H9 (cell line): ENCODE measurements around the gene THSD7A. TPM values are rescaled to one million over a fixed set of nuclear protein-coding genes. Genes with fewer than 3 reads are reported as not detected.

ENCODE experiments used
- DNase-seq: peaks from one replicate; pipeline ENCODE4 v3.0.0-alpha.2; 2017
- H2AFZ ChIP-seq: one replicate; pipeline ENCODE4 v1.6.1; 2013; ENCODE audit warnings: mild to moderate bottlenecking, low read length, control low read depth, moderate library complexity
- H2AK5ac ChIP-seq: 2 replicates; pipeline ENCODE4 v1.6.1; 2013; ENCODE audit warnings: low read length, control low read depth, mixed read lengths; ENCODE audit not compliant: insufficient read length
- H2BK120ac ChIP-seq: one replicate; pipeline ENCODE4 v1.6.1; 2013; ENCODE audit warnings: low read depth, mild to moderate bottlenecking, low read length, control low read depth, inconsistent platforms; ENCODE audit not compliant: poor library complexity, severe bottlenecking
- H2BK12ac ChIP-seq: 2 replicates; pipeline ENCODE4 v1.6.1; 2013; ENCODE audit warnings: low read length, control low read depth, mixed read lengths, low read depth; ENCODE audit not compliant: insufficient read length
- H2BK15ac ChIP-seq: 2 replicates; pipeline ENCODE4 v1.6.1; 2013; ENCODE audit warnings: low read depth, low read length, control low read depth
- H2BK20ac ChIP-seq: one replicate; pipeline ENCODE4 v1.6.1; 2013; ENCODE audit warnings: low read depth, mild to moderate bottlenecking, low read length, control low read depth, inconsistent platforms; ENCODE audit not compliant: poor library complexity, severe bottlenecking
- H2BK5ac ChIP-seq: 2 replicates; pipeline ENCODE4 v1.6.1; 2013; ENCODE audit warnings: low read length, control low read depth, mixed read lengths; ENCODE audit not compliant: insufficient read length
- H3K14ac ChIP-seq: 2 replicates; pipeline ENCODE4 v1.6.1; 2013; ENCODE audit warnings: low read length, control low read depth; ENCODE audit not compliant: insufficient read depth
- H3K18ac ChIP-seq: 2 replicates; pipeline ENCODE4 v1.6.1; 2013; ENCODE audit warnings: low read depth, mild to moderate bottlenecking, mixed read lengths, low read length, control low read depth; ENCODE audit not compliant: insufficient read length
- H3K23ac ChIP-seq: 2 replicates; pipeline ENCODE4 v1.6.1; 2013; ENCODE audit warnings: low read length, control low read depth, mixed read lengths, low read depth; ENCODE audit not compliant: insufficient read length
- H3K23me2 ChIP-seq: 2 replicates; pipeline ENCODE4 v1.6.1; 2013; ENCODE audit warnings: low read depth, mild to moderate bottlenecking, mixed read lengths, low read length, control low read depth; ENCODE audit not compliant: insufficient read length, poor library complexity, severe bottlenecking
- H3K27ac ChIP-seq: 2 replicates; pipeline ENCODE4 v1.5.1; 2013; ENCODE audit warnings: low read length, control low read depth, mixed read lengths, low read depth; ENCODE audit not compliant: insufficient read length
- H3K27me3 ChIP-seq: 2 replicates; pipeline ENCODE4 v1.6.1; 2013; ENCODE audit warnings: low read length, control low read depth, inconsistent platforms; ENCODE audit not compliant: insufficient read depth
- H3K4ac ChIP-seq: 2 replicates; pipeline ENCODE4 v1.6.1; 2013; ENCODE audit warnings: low read depth, mild to moderate bottlenecking, control low read depth, inconsistent platforms, low read length, moderate library complexity
- H3K4me1 ChIP-seq: 2 replicates; pipeline ENCODE4 v1.6.1; 2013; ENCODE audit warnings: low read length, control low read depth, inconsistent platforms; ENCODE audit not compliant: insufficient read depth
- H3K4me2 ChIP-seq: 2 replicates; pipeline ENCODE4 v1.6.1; 2013; ENCODE audit warnings: low read length, control low read depth, mixed read lengths; ENCODE audit not compliant: insufficient read length, insufficient read depth
- H3K56ac ChIP-seq: 2 replicates; pipeline ENCODE4 v1.6.1; 2013; ENCODE audit warnings: low read depth, mild to moderate bottlenecking, mixed read lengths, low read length, control low read depth; ENCODE audit not compliant: insufficient read length
- H3K79me1 ChIP-seq: 2 replicates; pipeline ENCODE4 v1.6.1; 2013; ENCODE audit warnings: low read depth, mild to moderate bottlenecking, moderate library complexity, low read length, control low read depth, inconsistent platforms; ENCODE audit not compliant: insufficient read depth, poor library complexity, severe bottlenecking
- H3K79me2 ChIP-seq: 2 replicates; pipeline ENCODE4 v1.6.1; 2013; ENCODE audit warnings: low read length, control low read depth, inconsistent platforms; ENCODE audit not compliant: insufficient read depth
- H3K9ac ChIP-seq: 2 replicates; pipeline ENCODE4 v1.6.1; 2013; ENCODE audit warnings: low read length, control low read depth, mixed read lengths; ENCODE audit not compliant: insufficient read length; ENCODE audit errors: extremely low read depth
- H3K9me3 ChIP-seq: one replicate; pipeline ENCODE4 v1.6.1; 2013; ENCODE audit warnings: low read depth, low read length, inconsistent platforms; ENCODE audit not compliant: control insufficient read depth
- H3T11ph ChIP-seq: one replicate; pipeline ENCODE4 v1.6.1; 2013; ENCODE audit warnings: mild to moderate bottlenecking, low read length, control low read depth, inconsistent platforms
- H4K20me1 ChIP-seq: one replicate; pipeline ENCODE4 v1.6.1; 2013; ENCODE audit not compliant: control insufficient read depth, insufficient read length, insufficient read depth
- H4K5ac ChIP-seq: 2 replicates; pipeline ENCODE4 v1.6.1; 2013; ENCODE audit warnings: low read depth, mild to moderate bottlenecking, mixed read lengths, low read length, control low read depth; ENCODE audit not compliant: insufficient read length
- H4K8ac ChIP-seq: replicated peaks from 2 replicates; pipeline ENCODE4 v1.6.1; 2013; ENCODE audit warnings: low read length, control low read depth, mixed read lengths, low read depth; ENCODE audit not compliant: insufficient read length
- H4K91ac ChIP-seq: 2 replicates; pipeline ENCODE4 v1.6.1; 2013; ENCODE audit warnings: low read depth, mild to moderate bottlenecking, moderate library complexity, mixed read lengths, low read length, control low read depth; ENCODE audit not compliant: insufficient read length
- H3K27ac Mint-ChIP-seq, 3 experiments: 2 replicates in 2 of 3; 3 replicates in 1 of 3; pipeline ENCODE4 v1.8.0; 2020 to 2021; ENCODE audit warnings: mixed read lengths in 3 of 3, mild to moderate bottlenecking in 1 of 3, moderate library complexity in 1 of 3
- H3K27me3 Mint-ChIP-seq: 2 replicates; pipeline ENCODE4 v1.8.0; 2021; ENCODE audit warnings: low read depth, mild to moderate bottlenecking, moderate library complexity, mixed read lengths
- H3K36me3 Mint-ChIP-seq, 3 experiments: 2 replicates in 2 of 3; 3 replicates in 1 of 3; pipeline ENCODE4 v1.8.0; 2020 to 2021; ENCODE audit warnings: low read depth in 3 of 3, mixed read lengths in 3 of 3; ENCODE audit not compliant: insufficient read depth in 1 of 3
- H3K4me1 Mint-ChIP-seq, 2 experiments: 2 replicates each; pipeline ENCODE4 v1.8.0; 2020; ENCODE audit warnings: mixed read lengths in 2 of 2
- H3K4me3 Mint-ChIP-seq, 2 experiments: 2 replicates in 1 of 2; 3 replicates in 1 of 2; pipeline ENCODE4 v1.8.0; 2020 to 2021; ENCODE audit warnings: mild to moderate bottlenecking in 2 of 2, mixed read lengths in 2 of 2, moderate library complexity in 1 of 2
- H3K9me3 Mint-ChIP-seq, 2 experiments: 2 replicates in 1 of 2; 3 replicates in 1 of 2; pipeline ENCODE4 v1.8.0; 2020; ENCODE audit warnings: mild to moderate bottlenecking in 2 of 2, mixed read lengths in 2 of 2, moderate library complexity in 1 of 2
- WGBS: extraction: QIAGEN DNeasy Blood & Tissue Kit; methylation state at CpG from one replicate; pipeline ENCODE4 v1.1.7; 2013; ENCODE audit warnings: missing lambda C conversion rate, low lambda C conversion rate, mixed read lengths; ENCODE audit not compliant: insufficient read length; ENCODE audit errors: extremely low coverage; 5-methylcytosine and 5-hydroxymethylcytosine counted together
- total RNA-seq: library from RNA; stranded (reverse); gene quantifications from 2 replicates; pipeline ENCODE4 v1.2.1, GENCODE V29; 2021
- TF ChIP-seq, protein P1 (sequence below): fragments of 200-600 bp; sonication (generic); conservative IDR thresholded peaks from 3 replicates; pipeline ENCODE4 v1.8.0; 2021; ENCODE audit warnings: antibody characterized with exemption, mild to moderate bottlenecking

THSD7A gene
- total RNA-seq, 1 experiment from 2014 or later: 0.42 TPM

DNA sequence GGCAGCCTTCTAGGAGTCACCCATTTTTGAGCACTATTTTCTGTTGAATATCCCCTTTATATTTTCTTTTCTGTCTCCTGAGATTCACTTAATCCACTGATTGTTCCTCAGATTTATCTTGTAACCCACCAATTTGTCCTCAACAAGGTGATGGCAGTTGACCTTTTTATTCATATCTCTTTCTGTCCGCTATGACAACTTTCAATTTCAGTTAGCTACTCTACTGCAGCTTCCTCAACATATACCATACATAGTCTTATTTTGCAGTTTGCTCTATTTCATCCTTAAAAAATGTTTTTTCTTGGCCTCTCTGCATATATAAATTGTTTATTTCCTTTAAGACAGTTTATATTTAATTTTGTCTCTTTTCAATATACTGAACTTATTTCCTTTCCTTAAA, 101.3 kb downstream of the THSD7A start:
- no peak overlapping the region for H3K27ac Mint-ChIP-seq
- no peak overlapping the region for H2BK15ac ChIP-seq
- no peak overlapping the region for H4K8ac ChIP-seq
- H2BK120ac ChIP-seq: no peak overlapping the region
- no peak overlapping the region for H2BK12ac ChIP-seq
- H3K79me2 ChIP-seq: no peaks in the 10 kb centered on the region
- H3K4me3 Mint-ChIP-seq: no peak overlapping the region
- no peak overlapping the region for H3K56ac ChIP-seq
- H3K9ac ChIP-seq: no peak overlapping the region
- H4K20me1 ChIP-seq: no peaks in the 10 kb centered on the region
- no peak overlapping the region for H3K23ac ChIP-seq
- H3K9me3 ChIP-seq: no peaks in the 10 kb centered on the region
- H3K4me2 ChIP-seq: no peak overlapping the region
- TF ChIP-seq, protein P1, sequence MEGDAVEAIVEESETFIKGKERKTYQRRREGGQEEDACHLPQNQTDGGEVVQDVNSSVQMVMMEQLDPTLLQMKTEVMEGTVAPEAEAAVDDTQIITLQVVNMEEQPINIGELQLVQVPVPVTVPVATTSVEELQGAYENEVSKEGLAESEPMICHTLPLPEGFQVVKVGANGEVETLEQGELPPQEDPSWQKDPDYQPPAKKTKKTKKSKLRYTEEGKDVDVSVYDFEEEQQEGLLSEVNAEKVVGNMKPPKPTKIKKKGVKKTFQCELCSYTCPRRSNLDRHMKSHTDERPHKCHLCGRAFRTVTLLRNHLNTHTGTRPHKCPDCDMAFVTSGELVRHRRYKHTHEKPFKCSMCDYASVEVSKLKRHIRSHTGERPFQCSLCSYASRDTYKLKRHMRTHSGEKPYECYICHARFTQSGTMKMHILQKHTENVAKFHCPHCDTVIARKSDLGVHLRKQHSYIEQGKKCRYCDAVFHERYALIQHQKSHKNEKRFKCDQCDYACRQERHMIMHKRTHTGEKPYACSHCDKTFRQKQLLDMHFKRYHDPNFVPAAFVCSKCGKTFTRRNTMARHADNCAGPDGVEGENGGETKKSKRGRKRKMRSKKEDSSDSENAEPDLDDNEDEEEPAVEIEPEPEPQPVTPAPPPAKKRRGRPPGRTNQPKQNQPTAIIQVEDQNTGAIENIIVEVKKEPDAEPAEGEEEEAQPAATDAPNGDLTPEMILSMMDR: no peak
- no peaks in the 10 kb centered on the region for H3K23me2 ChIP-seq
- no peak overlapping the region for H2BK5ac ChIP-seq
- DNase-seq: no peak
- no peak overlapping the region for H3T11ph ChIP-seq
- H3K18ac ChIP-seq: no peak overlapping the region
- H3K14ac ChIP-seq: no peak overlapping the region
- no peaks in the 10 kb centered on the region for H3K27me3 Mint-ChIP-seq
- H2BK20ac ChIP-seq: no peak overlapping the region
- no peak overlapping the region for H3K4ac ChIP-seq
- no peaks in the 10 kb centered on the region for H3K36me3 Mint-ChIP-seq
- no peaks in the 10 kb centered on the region for H3K27me3 ChIP-seq
- no peaks in the 10 kb centered on the region for H3K4me1 ChIP-seq
- no peak overlapping the region for H2AFZ ChIP-seq
- no peak overlapping the region for H3K27ac ChIP-seq
- H3K4me1 Mint-ChIP-seq: no peaks in the 10 kb centered on the region
- no peak overlapping the region for H4K91ac ChIP-seq
- no peak overlapping the region for H2AK5ac ChIP-seq
- no peaks in the 10 kb centered on the region for H3K79me1 ChIP-seq
- H3K9me3 Mint-ChIP-seq: no peaks in the 10 kb centered on the region
- no peak overlapping the region for H4K5ac ChIP-seq
- no CpG with 5 or more reads among the region's 1 CpG for WGBS
